Mucosa of rectum (tissue), 2 donors: ENCODE results near the gene MLST8.
A peak's percentile ranks its signal among the peaks of the same experiment; 100 is the strongest.

Source experiments
- H3K27ac ChIP-seq, 2 donors: one replicate each; pipeline ENCODE4 v1.7.0; 2013; ENCODE audit warnings: inconsistent platforms in 2 of 2, low read depth in 2 of 2, low read length in 2 of 2
- H3K27me3 ChIP-seq, 2 donors: one replicate each; pipeline ENCODE4 v1.7.0; 2013; ENCODE audit warnings: low read length in 2 of 2; ENCODE audit not compliant: control insufficient read depth in 2 of 2, insufficient read depth in 2 of 2
- H3K36me3 ChIP-seq, 2 donors: one replicate each; pipeline ENCODE4 v1.7.0; 2013; ENCODE audit warnings: low read length in 2 of 2; ENCODE audit not compliant: control insufficient read depth in 2 of 2, insufficient read depth in 2 of 2
- H3K4me1 ChIP-seq, 2 donors: one replicate each; pipeline ENCODE4 v1.7.0; 2013; ENCODE audit warnings: low read length in 2 of 2, mild to moderate bottlenecking in 1 of 2; ENCODE audit not compliant: control insufficient read depth in 2 of 2, insufficient read depth in 2 of 2
- H3K4me3 ChIP-seq, 2 donors: one replicate each; pipeline ENCODE4 v1.7.0; 2013; ENCODE audit warnings: low read length in 2 of 2
- H3K9ac ChIP-seq, 2 donors: one replicate each; pipeline ENCODE4 v1.7.0; 2013; ENCODE audit warnings: low read length in 2 of 2, low read depth in 1 of 2, mild to moderate bottlenecking in 1 of 2
- H3K9me3 ChIP-seq, 2 donors: one replicate each; pipeline ENCODE4 v1.7.0; 2013; ENCODE audit warnings: low read length in 2 of 2; ENCODE audit not compliant: control insufficient read depth in 2 of 2
- donor health status: healthy.
- donor health status: Normal muscosa, but diverticular disease.

MLST8 gene

DNA sequence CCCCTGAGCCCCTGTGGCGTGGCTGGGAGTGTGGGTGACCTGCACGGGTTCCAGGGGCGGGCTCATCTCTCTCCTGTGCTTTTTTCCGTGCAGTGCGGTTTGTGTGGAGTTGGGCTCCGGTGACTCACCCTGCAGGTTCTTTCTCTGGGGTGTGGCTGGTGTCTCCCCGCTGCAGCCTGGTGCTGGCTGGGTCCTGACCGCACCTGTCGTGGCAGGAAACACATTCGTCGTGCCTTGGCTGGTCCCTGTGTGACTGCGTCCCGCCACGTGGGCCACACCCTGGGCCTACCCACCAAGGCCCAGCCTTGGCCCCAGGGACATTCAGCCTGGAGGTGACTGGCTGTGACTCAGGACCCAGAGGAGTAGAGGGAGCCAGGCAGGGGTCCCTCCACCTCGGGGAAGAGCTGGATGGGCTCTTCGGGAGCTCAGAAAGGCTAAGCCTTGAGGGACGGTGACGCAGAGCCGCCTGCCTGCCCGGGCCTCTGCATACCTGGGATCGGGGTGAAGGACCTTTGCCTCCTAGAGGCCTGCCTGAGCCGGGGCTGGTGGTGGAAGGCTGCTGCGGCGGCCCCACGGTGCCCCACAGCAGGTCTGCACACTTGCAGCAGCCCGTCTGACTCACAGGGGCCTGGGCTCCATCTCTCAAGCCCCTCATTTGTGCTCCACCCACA is 41.9 kb upstream of the MLST8 start:
- Histone ChIP-seq H3K27ac (peak overlapping the region; percentile 71 to 90), H3K9me3 (no peaks in the 10 kb centered on the region), H3K4me3 (peak overlapping the region in 1 of 2 donors; percentile 4), H3K36me3 (peaks cover 14 to 17% of the 10 kb centered on the region in 2 donors), H3K9ac (peak overlapping the region in 1 of 2 donors; percentile 59), H3K27me3 (no peaks in the 10 kb centered on the region), H3K4me1 (peaks cover 36 to 47% of the 10 kb centered on the region in 2 donors)

DNA sequence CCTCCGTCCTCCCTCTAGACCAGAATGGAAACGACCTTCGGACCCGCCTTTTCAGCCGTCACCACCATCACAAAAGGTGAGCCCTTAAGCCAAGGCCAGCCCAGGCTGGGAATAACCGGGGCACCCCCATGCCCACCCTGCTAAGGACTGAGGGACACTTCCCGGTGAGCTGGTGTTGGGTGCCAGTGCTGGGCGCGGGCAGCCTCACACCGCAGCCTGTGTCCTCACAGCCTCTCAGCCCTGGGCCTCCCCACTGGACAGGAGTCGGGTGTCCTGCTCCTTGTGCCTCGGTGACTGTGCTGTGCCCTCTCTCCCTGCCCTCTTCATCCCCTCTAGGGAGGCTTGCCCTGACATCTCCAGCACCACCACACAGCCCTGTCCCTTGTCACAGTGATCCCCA is 39.4 kb upstream of the MLST8 start:
- Histone ChIP-seq H3K27ac (no peak overlapping the region), H3K4me3 (no peak overlapping the region), H3K36me3 (peaks cover 19 to 27% of the 10 kb centered on the region in 2 donors), H3K9me3 (no peaks in the 10 kb centered on the region), H3K4me1 (peaks cover 18 to 24% of the 10 kb centered on the region in 2 donors), H3K9ac (no peak overlapping the region), H3K27me3 (no peaks in the 10 kb centered on the region)

DNA sequence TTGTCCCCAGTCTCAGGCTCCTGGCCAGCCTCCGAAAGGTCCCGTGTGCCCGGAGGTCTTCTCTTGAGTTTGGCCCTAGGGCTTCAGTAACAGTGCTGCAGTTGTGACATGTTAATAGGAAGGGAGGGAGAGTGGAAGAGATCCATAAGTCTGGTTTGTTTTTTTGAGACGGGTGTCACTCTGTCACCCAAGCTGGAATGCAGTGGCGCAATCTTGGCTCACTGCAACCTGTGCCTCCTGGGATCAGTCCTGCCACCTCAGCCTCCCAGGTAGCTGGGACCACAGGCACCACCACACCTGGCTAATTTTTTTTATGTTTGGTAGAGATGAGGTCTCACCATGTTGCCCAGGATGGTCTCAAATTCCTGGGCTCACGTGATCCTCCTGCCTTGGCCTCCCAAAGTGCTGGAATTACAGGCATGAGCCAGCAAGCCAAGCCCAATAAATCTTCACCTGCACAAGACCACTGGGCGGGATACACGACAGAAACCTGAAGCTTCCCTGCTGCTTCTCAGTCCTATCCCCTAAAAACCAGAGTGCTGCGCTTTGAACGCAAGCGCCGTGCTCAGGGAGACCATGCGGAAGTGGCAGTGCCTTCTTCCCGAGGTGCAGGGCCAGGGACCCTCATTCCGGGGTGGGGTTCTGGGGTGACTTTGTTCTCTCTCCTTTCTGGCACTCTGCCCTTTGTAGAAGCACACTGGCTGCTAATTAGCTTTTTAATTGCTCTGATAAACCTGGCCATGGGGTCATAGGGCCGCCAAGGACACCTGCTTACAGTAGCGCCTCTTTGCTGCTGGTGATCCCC is 38.8 kb upstream of the MLST8 start:
- Histone ChIP-seq H3K4me3 (no peak overlapping the region), H3K4me1 (peaks cover 17 to 20% of the 10 kb centered on the region in 2 donors), H3K9me3 (no peaks in the 10 kb centered on the region), H3K36me3 (peaks cover 19 to 30% of the 10 kb centered on the region in 2 donors), H3K27me3 (no peaks in the 10 kb centered on the region), H3K9ac (no peak overlapping the region), H3K27ac (no peak overlapping the region)

DNA sequence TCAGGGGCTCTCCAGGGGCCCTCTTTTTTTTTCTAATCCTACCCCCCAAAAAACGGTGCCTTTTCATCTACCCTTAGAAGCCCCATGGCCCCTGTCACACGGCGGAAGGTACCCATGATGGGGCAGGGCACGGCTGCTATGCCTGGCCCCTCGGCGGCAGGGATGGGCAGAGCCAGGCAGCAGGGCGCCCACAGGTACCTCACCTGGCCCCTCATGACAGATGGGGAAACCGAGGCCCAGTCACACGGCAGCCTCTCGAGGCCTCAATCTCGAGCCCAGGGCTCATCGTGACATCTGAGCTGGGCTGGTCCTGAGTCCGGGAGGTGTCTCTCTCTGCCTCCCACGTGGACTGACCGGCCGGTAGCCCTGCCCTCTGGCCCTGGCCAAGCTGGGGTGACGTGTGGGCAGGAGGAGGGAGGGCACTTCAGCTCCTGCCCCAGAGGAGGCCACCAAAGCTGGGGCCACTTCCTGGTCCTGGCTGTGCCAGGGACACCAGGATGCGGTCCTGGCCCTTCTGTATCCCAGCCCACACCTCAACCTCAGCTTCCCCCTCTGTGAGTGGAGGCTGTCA is 38.1 kb upstream of the MLST8 start:
- Histone ChIP-seq H3K9me3 (no peaks in the 10 kb centered on the region), H3K36me3 (peaks cover 23 to 36% of the 10 kb centered on the region in 2 donors), H3K4me3 (no peak overlapping the region), H3K27me3 (no peaks in the 10 kb centered on the region), H3K4me1 (peaks cover 13 to 16% of the 10 kb centered on the region in 2 donors), H3K9ac (no peak overlapping the region), H3K27ac (no peak overlapping the region)

DNA sequence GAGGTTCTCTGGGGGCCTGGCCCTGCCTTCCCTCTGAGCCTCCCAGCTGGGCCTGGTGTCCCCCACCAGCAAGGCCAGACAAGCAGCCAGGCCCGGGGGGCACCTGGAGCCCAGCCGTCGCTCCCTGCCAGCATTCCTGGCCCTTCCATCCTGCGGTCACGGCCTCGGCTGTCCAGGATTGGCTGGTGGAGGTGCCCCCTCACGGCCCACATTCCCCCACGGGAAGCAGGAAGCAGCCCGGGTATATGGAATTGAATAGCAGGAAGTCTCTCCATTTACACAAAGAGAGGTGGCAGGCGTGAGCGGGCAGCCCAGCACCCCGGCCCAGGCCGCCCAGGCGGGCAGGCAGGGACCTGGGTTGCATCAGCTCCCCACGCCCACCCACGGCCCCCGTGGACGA is 35.2 kb upstream of the MLST8 start:
- H3K36me3 ChIP-seq: peaks cover 42 to 59% of the 10 kb centered on the region in 2 donors
- no peak overlapping the region for H3K27ac ChIP-seq
- no peaks in the 10 kb centered on the region for H3K9me3 ChIP-seq
- H3K9ac ChIP-seq: no peak overlapping the region
- H3K4me3 ChIP-seq: no peak overlapping the region
- H3K27me3 ChIP-seq: no peaks in the 10 kb centered on the region
- H3K4me1 ChIP-seq: no peaks in the 10 kb centered on the region

DNA sequence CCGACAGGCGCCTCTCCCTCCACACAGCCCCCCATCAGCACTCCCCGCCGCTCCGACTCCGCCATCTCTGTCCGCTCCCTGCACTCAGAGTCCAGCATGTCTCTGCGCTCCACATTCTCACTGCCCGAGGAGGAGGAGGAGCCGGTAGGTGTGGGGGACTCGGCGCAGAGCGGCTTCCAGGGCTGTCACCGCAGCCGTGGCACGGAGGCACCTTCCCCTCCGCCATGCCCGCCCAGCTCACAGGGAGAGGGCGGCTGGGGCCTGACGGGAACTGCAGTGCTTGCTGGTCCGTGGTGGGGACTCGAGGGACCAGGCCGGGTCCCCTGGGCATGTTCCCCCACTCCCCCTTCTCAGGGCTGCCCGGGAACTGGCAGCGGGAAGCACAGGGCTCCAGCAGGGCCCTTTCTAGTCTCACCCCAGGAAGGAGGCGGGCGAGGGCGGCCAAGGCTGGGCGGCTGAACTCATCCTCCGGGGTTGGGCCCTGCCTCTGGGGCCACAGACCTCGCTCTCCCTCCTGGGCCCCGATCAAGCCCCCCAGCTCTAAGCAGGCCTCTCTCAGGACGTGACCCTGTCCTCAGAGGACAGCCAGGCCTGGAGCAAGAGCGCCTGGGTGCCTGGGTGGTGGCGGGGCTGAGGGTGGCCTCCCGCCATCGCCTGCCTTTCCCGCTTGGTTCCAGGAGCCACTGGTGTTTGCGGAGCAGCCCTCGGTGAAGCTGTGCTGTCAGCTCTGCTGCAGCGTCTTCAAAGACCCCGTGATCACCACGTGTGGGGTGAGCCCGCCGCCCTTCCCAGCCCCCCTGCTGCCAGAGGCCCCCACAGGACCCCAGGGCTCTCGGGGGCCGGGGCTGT is 34.4 kb upstream of the MLST8 start:
- Histone ChIP-seq H3K9me3 (no peaks in the 10 kb centered on the region), H3K27ac (no peak overlapping the region), H3K36me3 (peaks cover 47 to 61% of the 10 kb centered on the region in 2 donors), H3K4me1 (no peaks in the 10 kb centered on the region), H3K27me3 (no peaks in the 10 kb centered on the region), H3K9ac (no peak overlapping the region), H3K4me3 (no peak overlapping the region)

DNA sequence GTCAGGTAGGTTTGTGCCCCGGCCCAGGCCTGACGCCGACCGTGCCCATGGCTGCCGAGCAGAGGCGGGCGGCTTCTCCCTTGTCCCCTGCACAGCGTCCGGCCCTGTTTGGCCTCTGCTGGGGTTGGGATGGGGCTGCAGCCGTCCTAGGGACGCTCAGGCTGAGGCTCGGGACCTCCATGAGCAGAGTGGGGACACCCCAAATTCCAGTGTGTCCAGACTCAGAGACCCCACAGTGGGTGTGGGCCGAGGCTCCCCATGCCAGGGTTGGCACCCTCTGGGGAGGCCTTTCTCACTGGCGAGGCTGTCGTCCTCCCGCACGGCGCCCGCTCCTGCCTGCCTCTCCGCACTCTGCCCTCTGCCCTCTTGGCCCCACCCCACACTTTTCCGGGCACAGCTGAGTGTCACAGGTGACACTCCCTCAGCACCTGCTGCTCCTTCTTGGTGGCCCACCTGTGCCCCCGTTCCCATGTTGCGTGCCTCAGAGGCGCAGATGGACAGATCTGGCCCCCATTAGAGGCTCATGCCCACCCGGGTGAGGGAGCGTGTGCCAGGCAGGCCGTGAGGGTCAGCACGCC is 33.6 kb upstream of the MLST8 start:
- H3K36me3 ChIP-seq: peaks cover 45 to 61% of the 10 kb centered on the region in 2 donors
- H3K27me3 ChIP-seq: no peaks in the 10 kb centered on the region
- no peak overlapping the region for H3K4me3 ChIP-seq
- H3K9ac ChIP-seq: no peak overlapping the region
- no peak overlapping the region for H3K27ac ChIP-seq
- H3K4me1 ChIP-seq: no peaks in the 10 kb centered on the region
- H3K9me3 ChIP-seq: no peaks in the 10 kb centered on the region

DNA sequence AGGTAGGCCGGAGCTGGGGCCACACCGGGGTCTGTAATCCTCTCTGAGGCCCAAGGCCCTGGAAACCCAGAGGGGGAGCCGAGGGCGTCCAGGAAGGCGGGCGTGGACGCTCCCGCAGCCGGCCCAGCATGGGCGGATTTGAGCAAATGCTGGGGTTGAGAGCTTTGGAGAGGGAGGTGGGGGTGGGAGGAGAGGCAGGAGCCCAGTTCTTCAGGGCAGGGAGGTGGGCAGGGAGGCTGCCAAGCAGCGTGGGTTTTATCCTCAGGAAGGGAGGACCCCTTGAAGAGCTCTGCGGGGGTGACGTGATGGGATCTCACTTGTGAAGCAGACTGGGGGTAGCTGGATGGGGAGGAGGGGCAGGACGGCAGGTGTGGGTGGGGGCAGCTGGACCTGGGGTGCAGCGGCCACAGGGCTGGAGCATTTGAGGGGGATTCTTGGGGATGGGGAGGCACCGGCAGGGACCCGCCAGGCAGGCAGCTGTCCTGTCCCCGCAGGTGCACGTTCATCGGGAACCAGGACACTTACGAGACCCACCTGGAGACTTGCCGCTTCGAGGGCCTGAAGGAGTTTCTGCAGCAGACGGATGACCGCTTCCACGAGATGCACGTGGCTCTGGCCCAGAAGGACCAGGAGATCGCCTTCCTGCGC is 32.4 kb upstream of the MLST8 start:
- H3K27ac ChIP-seq: no peak overlapping the region
- H3K9ac ChIP-seq: no peak overlapping the region
- no peak overlapping the region for H3K4me3 ChIP-seq
- no peaks in the 10 kb centered on the region for H3K4me1 ChIP-seq
- no peaks in the 10 kb centered on the region for H3K27me3 ChIP-seq
- H3K36me3 ChIP-seq: peaks cover 41 to 58% of the 10 kb centered on the region in 2 donors
- H3K9me3 ChIP-seq: no peaks in the 10 kb centered on the region

DNA sequence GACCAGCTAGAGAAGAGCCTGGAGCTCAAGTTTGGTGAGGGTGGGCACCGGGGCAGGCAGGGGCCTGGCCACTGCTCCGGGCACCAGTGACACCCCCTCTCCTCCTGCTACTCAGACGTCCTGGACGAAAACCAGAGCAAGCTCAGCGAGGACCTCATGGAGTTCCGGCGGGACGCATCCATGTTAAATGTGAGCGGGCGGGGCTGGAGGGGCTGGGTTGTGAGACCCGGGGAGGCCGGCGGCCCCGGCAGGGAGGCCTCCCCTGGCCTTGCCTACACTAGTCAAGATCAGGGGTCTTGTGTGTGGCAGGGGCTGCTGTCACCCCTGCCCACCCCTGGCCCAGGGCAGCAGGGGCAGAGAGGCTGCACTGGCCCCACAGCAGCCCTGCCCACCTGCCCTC is 31.9 kb upstream of the MLST8 start:
- no peak overlapping the region for H3K27ac ChIP-seq
- no peaks in the 10 kb centered on the region for H3K4me1 ChIP-seq
- no peak overlapping the region for H3K9ac ChIP-seq
- H3K27me3 ChIP-seq: no peaks in the 10 kb centered on the region
- peaks cover 41 to 57% of the 10 kb centered on the region in 2 donors for H3K36me3 ChIP-seq
- no peaks in the 10 kb centered on the region for H3K9me3 ChIP-seq
- H3K4me3 ChIP-seq: no peak overlapping the region
